ENCODE measurements around the gene TEX22.
A peak's percentile ranks its signal among the peaks of the same experiment; 100 is the strongest.
"Not testable (repeated sequence)": the region's sequence is repeated elsewhere in the genome, so short reads cannot be mapped to it uniquely, and the experiment has no call there.

The TEX22 gene

GRCh38 chr14:105398044-105398725, at the start of gene TEX22:
Gene TEX22, plus strand, starts transcription at chr14:105398538. Its CDS starts 803 bp downstream, at chr14:105399341.
- ATAC-seq (peak; percentile 86), DNase-seq (peak; percentile 99)

- ATAC-seq (no peak), DNase-seq (no peak)
These were observed 49.2 kb upstream of the TEX22 start for GRCh38 chr14:105348945-105349699.

- DNase-seq (no peak), ATAC-seq (no peak)
These were observed 48.3 kb upstream of the TEX22 start for GRCh38 chr14:105349992-105350391.

- no peak for DNase-seq
These were observed 47.7 kb upstream of the TEX22 start for GRCh38 chr14:105350450-105351244.

GRCh38 chr14:105351410-105351809, 46.9 kb upstream of the TEX22 start:
- DNase-seq (no peak), ATAC-seq (no peak)

More at GRCh38 chr14:105350450-105351244, 47.7 kb upstream of the TEX22 start:
- no peak for ATAC-seq

- DNase-seq, result peak; percentile 89
- peak; percentile 96 for ATAC-seq
These were observed 46.2 kb upstream of the TEX22 start for GRCh38 chr14:105351920-105352851.

GRCh38 chr14:105353136-105353535, 45.2 kb upstream of the TEX22 start:
- DNase-seq (no peak), ATAC-seq (no peak)

GRCh38 chr14:105354541-105354940, 43.8 kb upstream of the TEX22 start:
- no peak for ATAC-seq
- DNase-seq, result no peak

GRCh38 chr14:105355049-105355575, 43.2 kb upstream of the TEX22 start:
- no peak for ATAC-seq
- DNase-seq, result no peak

- ATAC-seq (no peak), DNase-seq (no peak)
These were observed 42.3 kb upstream of the TEX22 start for GRCh38 chr14:105355850-105356604.

GRCh38 chr14:105356927-105357326, 41.4 kb upstream of the TEX22 start:
- ATAC-seq, result no peak
- no peak for DNase-seq

- DNase-seq (no peak), ATAC-seq (peak; percentile 20)
These were observed 40.7 kb upstream of the TEX22 start for GRCh38 chr14:105357626-105358025.

- ATAC-seq, result no peak
- no peak for DNase-seq
These were observed 40.0 kb upstream of the TEX22 start for GRCh38 chr14:105358140-105358846.

- ATAC-seq, result no peak
- DNase-seq, result no peak
These were observed 39.4 kb upstream of the TEX22 start for GRCh38 chr14:105358943-105359342.

- not testable (repeated sequence) for DNase-seq, ATAC-seq
These were observed 36.9 kb upstream of the TEX22 start for GRCh38 chr14:105361412-105361811.

- ATAC-seq (peak; percentile 33), DNase-seq (peak; percentile 47)
These were observed 34.3 kb upstream of the TEX22 start for GRCh38 chr14:105363847-105364708.

- no peak for ATAC-seq
These were observed 33.2 kb upstream of the TEX22 start for GRCh38 chr14:105365101-105365500.

GRCh38 chr14:105365681-105366080, 32.7 kb upstream of the TEX22 start:
- no peak for ATAC-seq
- no peak for DNase-seq

More at GRCh38 chr14:105365101-105365500, 33.2 kb upstream of the TEX22 start:
- DNase-seq, result no peak
